Inflammatory macrophage (primary cell): ENCODE measurements around the gene HOXD8.
A peak's percentile ranks its signal among the peaks of the same experiment; 100 is the strongest.

Experiments used
- DNase-seq, 2 donors: peaks; one replicate each; pipeline ENCODE4 v3.0.0-alpha.2; 2020 to 2022

HOXD8 gene

DNA sequence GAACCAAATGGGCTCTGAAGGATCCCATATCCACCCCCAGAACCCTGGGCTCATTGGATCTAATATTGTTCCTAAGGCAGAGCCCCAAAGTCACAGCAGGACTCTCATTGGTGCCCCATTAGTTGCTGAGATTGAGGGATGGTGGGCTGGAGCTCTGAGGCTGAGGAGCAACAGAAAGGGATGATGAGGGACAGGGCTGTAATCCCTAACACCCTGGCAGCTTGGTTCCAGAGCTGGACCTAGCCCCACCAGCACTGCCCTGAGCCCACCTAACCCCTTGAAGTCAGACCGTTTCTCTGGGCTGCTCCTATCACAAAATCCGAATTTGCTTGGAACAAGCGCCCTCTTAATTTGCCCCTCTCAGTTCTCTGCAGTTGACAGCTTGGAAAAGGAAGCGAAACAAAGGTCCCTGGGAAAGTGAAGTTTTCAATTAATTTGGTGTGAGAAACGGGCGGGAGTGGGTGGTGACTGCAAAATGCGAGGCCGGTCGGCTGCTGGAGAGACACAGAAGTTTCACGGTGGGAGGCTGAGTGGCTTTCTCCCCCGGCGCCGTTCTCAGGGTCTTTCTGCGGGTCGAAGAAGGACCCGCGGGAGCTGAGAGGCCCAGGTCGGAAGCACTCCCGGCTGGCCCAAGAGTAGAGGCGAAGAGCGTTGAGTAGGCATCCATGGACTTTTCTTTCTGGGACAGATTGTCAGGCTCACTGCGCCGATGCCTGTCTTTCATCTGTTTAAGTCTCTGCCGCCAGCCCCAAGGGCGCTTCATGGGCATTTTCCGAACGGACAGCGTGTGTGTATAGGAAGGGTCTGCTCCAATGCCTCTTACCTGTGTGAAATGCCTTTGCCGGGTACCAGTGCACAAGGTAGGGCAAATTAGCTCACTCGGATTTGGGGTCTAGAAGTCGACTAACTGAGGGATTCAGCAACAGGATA is 37.9 kb upstream of the HOXD8 start:
- no peak for DNase-seq

DNA sequence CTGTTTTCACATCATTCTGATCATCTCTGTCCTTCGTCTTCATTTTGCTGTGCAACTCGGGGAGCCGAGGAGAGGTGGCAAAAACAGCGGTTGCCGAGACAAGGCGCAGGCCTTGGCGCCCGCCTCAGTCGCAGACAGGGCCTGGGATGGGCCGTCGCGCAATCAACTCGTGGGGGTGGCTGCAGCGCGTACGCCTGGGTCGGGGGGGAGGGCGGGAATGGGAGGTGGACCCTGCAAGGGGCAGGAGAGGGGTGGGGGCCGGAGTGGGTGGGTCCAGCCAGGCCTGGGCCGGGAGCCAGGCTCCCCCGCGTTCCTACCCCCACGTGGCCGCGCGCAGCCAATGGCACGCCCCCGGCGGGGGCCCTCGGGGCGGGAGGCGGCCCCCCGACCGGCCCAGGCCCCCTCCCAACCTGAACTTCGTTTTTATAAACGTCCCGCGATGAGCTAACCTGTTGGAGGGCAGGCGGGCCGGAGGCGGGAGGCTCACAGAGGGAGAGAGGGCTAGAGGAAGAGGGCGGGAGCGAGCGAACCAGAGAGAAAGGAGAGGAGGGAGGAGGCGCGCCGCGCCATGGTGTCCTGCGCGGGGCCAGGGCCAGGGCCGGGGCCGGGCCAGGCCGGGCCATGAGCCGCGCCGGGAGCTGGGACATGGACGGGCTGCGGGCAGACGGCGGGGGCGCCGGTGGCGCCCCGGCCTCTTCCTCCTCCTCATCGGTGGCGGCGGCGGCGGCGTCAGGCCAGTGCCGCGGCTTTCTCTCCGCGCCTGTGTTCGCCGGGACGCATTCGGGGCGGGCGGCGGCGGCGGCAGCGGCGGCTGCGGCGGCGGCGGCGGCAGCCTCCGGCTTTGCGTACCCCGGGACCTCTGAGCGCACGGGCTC is 37.0 kb upstream of the HOXD8 start, which contains the start of gene HOXD13:
TSS of gene HOXD13 (plus strand) at position 452 of the 875 bp plus-strand sequence. CDS start at position 622, 170 bp downstream.
- DNase-seq: no peak

DNA sequence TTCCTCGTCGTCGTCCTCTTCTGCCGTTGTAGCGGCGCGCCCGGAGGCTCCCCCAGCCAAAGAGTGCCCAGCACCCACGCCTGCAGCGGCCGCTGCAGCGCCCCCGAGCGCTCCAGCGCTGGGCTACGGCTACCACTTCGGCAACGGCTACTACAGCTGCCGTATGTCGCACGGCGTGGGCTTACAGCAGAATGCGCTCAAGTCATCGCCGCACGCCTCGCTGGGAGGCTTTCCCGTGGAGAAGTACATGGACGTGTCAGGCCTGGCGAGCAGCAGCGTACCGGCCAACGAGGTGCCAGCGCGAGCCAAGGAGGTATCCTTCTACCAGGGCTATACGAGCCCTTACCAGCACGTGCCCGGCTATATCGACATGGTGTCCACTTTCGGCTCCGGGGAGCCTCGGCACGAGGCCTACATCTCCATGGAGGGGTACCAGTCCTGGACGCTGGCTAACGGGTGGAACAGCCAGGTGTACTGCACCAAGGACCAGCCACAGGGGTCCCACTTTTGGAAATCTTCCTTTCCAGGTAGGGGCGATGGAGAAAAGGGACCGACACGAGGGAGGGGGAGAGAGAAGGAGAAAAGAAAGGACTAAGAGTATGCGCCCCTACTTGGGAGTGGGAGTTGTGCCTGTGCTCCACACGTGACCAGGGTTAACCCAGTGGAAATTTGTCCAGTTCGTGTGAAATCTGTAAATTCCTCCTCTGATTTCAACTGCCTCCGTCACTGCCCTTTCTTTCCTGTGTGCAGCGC is 36.2 kb upstream of the HOXD8 start:
- DNase-seq: no peak

DNA sequence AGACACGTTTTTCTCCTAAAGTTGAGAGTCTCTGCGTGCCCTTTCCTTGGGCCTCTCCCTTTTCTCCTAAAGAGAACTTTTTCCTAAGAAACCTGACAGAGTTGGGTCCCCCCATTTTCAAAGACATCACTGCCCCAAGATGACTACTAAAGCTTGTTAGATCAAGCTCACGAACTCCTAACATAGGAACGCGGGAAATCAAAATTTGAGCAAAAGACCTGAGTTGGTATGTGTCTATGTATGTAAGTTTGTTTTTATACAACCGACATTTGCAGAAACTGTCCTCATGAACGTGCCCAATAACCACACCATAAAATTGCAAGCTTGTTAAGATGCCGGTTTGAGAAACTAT is 35.6 kb upstream of the HOXD8 start:
- no peak for DNase-seq

DNA sequence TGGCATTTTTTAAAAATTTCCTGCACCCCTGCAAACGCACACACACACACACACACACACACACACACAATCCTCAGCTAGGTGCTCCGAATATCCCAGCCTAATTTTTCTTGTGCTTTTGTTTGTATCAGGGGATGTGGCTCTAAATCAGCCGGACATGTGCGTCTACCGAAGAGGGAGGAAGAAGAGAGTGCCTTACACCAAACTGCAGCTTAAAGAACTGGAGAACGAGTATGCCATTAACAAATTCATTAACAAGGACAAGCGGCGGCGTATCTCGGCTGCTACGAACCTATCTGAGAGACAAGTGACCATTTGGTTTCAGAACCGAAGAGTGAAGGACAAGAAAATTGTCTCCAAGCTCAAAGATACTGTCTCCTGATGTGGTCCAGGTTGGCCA is 35.2 kb upstream of the HOXD8 start:
- no peak for DNase-seq

DNA sequence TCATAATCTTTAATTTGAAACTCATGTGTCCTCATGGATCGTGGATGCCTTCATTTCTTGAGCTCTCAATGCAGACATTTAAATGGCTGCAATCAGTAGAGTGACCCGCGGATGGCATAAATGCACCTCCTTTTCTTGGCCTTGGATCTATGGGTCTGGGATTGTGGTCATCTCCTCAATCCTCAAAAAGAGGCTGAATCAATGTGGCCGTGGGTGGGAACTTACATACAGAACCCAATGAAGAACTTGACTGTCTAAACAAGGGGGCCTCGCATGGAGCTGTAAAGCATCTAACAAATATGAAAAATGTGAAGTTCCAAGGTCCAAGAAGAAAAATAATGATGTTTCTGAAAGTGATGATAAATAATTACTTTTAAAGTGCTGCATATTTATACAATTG is 34.1 kb upstream of the HOXD8 start:
- DNase-seq: no peak

DNA sequence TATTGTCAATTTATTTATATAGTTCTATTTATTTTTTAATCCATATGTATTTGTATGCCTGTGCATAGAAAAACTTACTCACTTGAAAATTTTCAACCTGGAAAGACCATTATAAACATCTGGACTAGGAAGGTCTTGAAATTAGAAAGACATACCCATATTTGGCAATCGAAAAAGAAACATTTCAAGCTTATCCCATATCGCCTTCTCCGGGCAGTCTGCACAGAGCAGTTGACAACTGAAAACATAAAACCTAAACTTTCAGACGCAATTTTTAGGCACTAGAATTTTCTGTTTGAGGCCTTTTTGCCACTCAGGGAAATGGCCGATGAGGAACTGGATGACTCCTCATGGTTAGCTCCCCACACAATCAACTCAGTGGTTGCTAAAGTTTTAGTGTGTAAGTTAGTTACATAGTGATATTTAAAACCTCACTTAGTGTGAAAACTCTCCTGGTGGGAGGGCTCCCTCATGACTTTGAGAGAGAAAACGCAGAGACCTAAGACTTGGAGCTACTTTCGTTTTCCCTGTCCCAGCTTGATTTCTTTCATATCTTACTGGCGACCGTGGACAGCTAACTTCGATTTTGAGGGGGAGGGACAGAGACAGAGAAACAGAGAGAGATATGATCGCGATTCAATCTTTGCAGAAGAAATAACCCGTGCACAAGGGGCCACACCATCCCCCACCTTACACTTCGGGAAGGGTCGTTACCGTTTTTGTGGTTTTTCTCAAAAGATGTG is 33.1 kb upstream of the HOXD8 start:
- DNase-seq: peak in 1 of 2 donors; percentile 9

DNA sequence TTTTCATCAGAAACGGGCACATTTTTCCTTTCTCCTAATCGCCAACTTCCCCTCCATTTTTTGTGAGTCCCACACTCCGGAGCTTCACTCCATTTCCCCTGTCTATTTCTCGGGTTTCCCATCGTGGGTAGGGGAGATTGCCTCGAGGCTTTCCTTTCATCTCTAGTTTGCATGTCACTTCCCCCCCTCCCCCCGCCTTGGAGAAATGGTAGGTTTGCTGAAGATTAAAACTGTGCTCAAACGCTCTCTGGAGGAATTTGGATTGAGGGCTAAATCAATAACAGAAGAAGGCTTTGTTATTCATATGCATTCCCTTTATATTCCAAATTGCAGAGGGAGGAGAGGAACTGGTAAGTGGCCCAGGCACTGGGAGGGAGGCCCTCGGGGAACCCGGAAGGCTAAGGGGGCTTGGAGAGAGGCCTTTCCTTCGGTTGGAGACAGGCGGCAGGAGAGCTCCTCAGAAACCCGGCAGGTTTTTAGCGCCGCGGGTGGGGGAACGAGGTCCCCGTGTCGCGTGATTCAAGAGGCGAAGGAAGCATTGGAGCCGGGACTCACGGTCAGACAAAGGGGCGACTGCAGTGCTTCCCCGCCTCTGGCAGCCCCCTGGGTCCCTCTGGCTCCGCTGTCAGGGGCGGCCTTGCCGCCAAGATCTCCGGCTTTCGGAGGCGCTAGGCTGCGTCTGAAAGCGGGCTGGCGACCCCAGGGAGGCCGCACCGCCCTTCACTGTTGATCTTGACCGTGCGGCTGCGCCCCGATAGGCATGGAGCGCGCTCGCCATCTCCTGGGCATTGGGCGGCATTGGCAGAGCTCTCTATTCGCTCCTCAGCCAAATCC is 32.3 kb upstream of the HOXD8 start:
- DNase-seq: peak; percentile 46 to 58

DNA sequence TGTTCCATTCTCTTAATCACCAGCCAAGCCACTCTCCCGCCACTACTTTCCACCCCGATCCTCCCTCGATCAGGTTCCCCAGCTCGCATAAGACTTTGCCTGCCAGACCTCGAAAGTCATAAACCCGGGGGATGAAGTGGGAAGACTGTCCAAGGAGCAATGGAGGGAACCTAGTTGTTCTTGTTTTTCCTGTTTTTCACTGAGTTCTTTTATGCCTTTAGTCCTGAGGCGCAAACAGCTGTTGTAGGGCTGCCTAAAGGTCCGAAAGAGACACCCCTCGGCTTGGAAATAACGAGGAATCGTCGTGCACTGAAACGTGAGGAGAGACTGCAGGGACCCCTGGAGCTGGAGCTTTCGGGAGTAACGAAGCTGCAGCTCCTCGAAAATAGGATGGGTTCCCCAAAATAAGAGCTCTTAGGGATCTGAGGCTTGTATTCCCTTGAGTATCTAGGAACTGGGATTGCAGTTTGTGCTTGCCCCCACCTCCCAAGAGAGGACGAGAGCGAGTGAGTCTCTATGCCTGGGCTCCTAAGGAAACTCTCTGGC is 31.6 kb upstream of the HOXD8 start:
- DNase-seq: no peak

DNA sequence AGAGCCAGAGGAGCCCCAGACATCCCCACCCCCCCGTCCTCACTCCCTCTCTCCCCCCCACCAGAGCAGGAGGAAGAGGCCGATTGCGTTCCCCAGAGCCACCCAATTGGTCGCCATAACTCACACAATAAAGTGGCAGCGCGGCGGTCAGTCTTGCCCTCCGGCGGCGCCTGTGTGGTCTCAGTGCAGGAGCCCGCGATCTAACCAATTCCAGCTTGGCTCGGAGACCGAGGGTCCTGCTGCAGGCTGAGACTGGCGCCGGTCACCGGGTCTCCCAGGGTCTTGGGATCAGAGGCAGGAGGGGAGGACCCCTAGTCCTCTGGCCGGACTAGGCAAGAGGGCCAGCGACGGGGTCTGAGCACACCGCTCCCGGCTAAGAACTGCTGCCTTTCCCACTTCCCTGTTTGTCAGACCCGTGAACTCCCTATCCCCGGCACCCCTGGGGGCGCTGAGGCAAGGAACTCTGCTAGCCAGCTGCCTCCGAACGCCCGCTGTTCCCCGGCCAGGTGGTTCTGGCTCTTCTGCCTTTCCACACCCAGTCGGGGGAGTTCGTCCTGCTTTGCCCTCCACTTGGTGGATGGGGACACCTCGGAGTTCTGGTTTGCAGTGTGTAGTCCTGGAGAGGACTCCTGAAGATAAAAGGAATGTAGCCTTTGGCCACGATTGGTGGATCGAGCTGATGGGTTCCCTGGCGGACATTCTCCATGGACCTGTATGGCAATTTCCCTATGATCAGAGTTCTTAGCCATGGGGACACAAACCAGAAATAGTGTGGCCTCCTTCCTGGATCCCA is 30.9 kb upstream of the HOXD8 start:
- no peak for DNase-seq

DNA sequence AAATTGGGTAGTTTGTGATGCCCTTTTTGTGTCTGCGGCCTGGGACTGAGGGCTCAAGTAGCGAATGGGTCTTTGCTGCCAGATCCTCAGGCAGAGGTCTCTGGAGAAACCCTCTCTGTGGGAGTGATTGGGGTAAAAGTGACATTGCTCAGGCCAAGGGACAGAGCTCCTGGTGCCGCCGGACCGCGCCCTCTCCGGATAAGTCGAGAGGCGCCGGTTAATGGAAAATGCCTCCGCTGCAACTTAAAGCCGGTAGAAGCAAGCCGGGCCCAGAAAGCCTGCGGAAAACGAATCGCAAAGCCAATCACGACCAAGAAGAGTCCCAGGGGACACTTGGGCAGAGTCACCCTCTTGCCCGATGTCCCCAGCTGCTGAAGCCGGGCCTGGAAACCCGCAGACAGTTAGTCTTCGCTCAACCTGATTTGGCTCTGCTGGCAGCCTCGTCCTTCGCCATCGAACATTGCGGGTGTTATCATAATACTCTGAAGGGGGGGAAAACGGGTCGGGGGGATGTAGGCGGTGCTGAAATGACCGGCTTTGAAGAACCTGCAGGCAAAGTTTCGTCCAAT is 30.3 kb upstream of the HOXD8 start:
- no peak for DNase-seq

DNA sequence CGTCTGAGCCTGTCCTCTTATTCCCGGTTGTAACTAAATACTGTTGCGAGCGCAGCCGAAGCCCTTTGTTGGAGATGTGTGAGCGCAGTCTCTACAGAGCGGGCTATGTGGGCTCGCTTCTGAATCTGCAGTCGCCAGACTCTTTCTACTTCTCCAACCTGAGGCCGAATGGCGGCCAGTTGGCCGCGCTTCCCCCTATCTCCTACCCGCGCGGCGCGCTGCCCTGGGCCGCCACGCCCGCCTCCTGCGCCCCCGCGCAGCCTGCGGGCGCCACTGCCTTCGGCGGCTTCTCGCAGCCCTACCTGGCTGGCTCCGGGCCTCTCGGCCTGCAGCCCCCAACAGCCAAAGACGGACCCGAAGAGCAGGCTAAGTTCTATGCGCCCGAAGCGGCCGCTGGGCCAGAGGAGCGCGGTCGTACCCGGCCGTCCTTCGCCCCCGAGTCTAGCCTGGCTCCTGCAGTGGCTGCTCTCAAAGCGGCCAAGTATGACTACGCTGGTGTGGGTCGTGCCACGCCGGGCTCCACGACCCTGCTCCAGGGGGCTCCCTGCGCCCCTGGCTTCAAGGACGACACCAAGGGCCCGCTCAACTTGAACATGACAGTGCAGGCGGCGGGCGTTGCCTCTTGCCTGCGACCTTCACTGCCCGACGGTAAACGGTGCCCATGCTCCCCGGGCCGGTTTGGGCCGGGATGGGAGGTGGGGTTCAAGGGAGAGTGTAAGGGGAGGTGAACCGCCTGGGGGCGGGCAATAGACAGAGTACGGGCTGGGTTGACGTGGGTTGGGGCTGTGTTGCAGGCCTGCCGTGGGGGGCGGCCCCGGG is 29.6 kb upstream of the HOXD8 start, which contains the start of gene HOXD12:
TSS of gene HOXD12 (plus strand) at position 68 of the 819 bp plus-strand sequence. CDS start at position 75, 7 bp downstream.
- DNase-seq: no peak

DNA sequence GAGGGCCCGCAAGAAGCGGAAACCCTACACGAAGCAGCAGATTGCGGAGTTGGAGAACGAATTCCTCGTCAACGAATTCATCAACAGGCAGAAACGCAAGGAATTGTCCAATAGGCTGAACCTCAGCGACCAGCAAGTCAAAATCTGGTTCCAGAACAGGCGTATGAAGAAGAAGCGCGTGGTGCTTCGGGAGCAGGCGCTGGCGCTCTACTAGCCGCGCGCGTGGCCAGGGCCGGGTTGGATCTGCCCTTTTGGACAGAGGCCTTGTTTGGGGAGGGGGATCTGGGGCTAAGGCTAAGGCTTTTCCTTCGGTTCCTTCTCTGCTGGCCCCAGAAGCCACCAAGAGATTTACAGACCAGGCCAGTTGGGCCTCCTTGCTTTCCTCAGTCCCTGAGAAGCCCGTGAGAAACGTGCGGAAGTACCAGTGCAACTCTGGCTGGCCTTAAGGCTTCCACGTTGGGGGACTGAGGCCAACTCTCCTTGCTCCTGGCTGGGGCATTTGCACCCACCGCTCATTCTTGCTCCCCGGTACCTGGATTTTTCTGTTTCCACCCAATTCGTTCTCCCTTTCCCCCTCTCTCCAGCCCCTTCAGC is 28.9 kb upstream of the HOXD8 start:
- no peak for DNase-seq

DNA sequence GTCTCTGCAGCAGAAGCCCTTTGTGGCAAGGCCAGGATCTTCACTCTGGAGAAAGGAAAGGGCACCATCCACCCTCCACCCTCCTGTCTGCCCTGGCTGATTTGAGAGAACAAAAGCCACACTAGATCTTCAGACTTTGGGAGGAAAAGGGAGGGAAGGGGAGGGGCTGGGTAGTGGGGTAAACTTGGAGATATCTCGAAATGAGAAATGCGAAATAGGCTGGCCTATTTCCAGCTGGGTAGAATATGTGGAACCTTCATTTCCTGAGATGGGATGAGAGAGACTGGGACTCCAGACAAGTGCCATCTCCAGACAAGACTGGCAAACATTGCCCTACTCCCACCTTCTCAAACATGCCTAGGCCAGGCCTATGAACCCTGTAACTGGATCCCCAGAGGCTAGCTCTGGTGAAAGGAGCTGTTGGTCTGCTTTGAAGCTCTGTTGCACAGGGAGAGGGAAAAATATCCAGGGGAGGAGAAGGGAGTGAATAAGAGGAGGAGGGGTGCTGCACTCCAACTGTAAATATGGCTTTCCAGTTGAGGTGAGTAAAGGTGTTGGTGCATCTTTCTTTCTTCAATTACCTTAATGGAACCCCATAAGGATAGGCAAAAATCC is 28.2 kb upstream of the HOXD8 start:
- no peak for DNase-seq

DNA sequence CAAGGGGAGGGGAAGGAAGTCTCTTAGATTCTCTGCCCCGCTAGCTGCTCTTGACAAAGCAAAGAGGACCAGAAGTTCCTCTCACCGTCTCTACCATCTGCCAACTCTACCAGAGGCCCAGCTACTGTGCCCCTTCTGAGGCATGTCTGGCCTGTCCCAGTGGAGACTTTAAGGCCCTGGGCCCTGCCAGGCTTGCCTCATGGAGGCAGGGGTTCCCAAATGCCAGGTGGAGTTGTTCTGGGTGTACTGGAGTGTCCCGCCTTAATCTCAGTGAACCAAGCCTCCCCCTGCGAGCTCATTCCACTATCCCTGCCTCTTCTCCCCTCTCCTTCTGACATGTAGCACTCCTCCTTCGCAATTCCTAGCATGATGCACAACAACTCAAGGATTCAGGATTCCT is 27.7 kb upstream of the HOXD8 start:
- no peak for DNase-seq

DNA sequence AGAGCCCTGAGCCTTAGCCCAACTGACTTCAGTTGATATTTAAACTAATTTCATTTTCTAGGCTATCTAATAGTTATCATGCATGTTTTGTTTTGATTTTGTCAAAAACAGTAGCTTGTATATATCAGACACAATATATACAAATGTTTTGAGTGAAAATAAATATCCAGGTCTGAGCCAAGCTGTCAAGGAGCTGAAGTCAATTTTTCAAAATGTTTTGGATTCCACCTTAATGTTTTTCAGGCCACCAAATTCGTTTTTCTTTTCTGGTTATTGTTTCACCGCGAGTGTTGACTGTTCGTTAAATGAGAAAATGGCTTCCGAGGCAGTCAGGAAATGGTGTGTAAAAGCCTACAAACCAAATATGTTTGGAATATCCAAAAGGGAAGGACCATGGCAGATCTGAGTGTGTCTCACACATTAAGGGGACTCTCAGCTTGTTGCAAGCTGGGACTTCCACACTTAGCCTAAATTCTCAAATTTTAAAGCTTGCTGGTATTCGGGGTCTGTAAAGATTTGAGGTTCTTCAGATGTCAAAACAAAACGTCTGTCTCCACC is 27.1 kb upstream of the HOXD8 start:
- DNase-seq: no peak

DNA sequence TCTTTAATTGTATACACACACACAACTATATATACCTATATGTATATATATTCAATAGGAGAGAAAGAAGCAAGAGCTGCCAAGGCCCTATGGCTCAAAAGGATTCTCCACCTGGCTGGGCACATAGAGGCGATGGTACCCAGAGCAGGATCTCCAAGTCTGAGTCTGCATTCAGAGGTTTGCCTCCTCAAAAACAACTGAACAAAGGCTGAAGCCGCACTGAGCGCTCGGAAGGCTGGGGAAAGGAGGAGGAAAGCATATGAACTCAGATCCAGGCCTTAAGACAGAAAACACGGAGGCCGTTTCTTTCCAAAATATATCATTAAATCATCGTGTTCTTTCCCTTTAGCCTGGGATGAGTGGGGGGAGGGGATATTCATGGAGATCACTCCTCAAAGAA is 26.3 kb upstream of the HOXD8 start:
- no peak for DNase-seq
